KMS-11 (cell line): ENCODE measurements around the gene TDG.

ENCODE experiments used
- H2AFZ ChIP-seq: fragments of 200-600 bp; sonication (generic); 2 replicates; pipeline ENCODE4 v1.6.1; 2016; ENCODE audit warnings: antibody characterized with exemption, mixed run types, low read depth
- H3K27ac ChIP-seq: fragments of 200-600 bp; sonication (generic); 2 replicates; pipeline ENCODE4 v1.6.1; 2016; ENCODE audit warnings: mild to moderate bottlenecking, mixed run types
- H3K27me3 ChIP-seq: fragments of 200-600 bp; sonication (generic); 2 replicates; pipeline ENCODE4 v1.6.1; 2017; ENCODE audit warnings: mild to moderate bottlenecking, low read depth, mixed run types, moderate library complexity; ENCODE audit not compliant: insufficient read depth
- H3K36me3 ChIP-seq: fragments of 200-600 bp; sonication (generic); 2 replicates; pipeline ENCODE4 v1.6.1; 2017; ENCODE audit warnings: mild to moderate bottlenecking, mixed run types; ENCODE audit not compliant: insufficient read depth
- H3K4me1 ChIP-seq: fragments of 200-600 bp; sonication (generic); 2 replicates; pipeline ENCODE4 v1.6.1; 2016; ENCODE audit warnings: mild to moderate bottlenecking, low read depth, mixed run types; ENCODE audit not compliant: poor library complexity, severe bottlenecking
- H3K4me2 ChIP-seq: fragments of 200-600 bp; sonication (generic); 2 replicates; pipeline ENCODE4 v1.7.0; 2016; ENCODE audit warnings: mild to moderate bottlenecking, mixed run types
- H3K4me3 ChIP-seq: fragments of 200-600 bp; sonication (generic); IDR thresholded peaks from 2 replicates; pipeline ENCODE4 v1.6.1; 2017; ENCODE audit warnings: low read depth, low read length, mixed read lengths; ENCODE audit not compliant: insufficient read depth
- H3K79me2 ChIP-seq: fragments of 200-600 bp; sonication (generic); 2 replicates; pipeline ENCODE4 v1.6.1; 2016; ENCODE audit warnings: low read depth, mixed run types; ENCODE audit not compliant: insufficient read depth
- H3K9ac ChIP-seq: fragments of 200-600 bp; sonication (generic); 2 replicates; pipeline ENCODE4 v1.6.1; 2016; ENCODE audit warnings: mild to moderate bottlenecking, mixed run types
- H4K20me1 ChIP-seq: fragments of 200-600 bp; sonication (generic); 2 replicates; pipeline ENCODE4 v1.6.1; 2016; ENCODE audit warnings: mild to moderate bottlenecking, mixed run types; ENCODE audit not compliant: insufficient read depth
- TF ChIP-seq, protein P1 (sequence below): fragments of 200-600 bp; sonication (generic); conservative IDR thresholded peaks from 2 replicates; pipeline ENCODE4 v1.6.1; 2017; ENCODE audit warnings: low read depth, mild to moderate bottlenecking, antibody characterized with exemption, low read length, moderate library complexity, mixed read lengths

Gene TDG

DNA sequence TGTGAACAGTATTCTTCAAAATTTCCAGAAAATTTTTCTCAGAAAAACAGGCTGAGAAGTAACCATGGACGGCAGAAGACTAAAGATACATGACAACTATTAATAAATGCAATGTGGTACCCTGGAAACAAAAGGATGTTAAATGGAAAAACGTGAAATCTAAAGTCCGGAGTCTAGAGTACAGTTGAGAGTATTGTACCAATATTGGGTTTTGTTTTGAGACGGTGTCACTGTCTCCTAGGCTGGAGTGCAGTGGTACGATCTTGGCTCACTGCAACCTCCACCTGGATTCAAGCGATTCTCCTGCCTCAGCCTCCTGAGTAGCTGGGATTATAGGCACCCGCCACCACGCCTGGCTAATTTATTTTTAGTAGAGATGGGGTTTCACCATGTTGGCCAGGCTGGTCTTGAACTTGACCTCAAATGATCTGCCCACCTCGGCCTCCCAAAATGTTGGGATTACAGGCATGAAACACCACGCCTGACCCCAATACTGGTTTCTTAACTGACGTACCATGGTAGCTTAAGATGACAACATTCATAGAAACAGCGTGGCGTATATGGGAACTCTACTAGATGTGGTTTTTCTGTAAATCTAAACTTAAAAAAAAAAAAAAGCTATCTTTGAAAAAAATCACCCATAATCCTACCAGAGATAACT lies 16.8 kb upstream of the TDG start:
- H3K4me2 ChIP-seq: no peak overlapping the region
- H3K27ac ChIP-seq: no peak overlapping the region
- H3K36me3 ChIP-seq: peaks cover 27% of the 10 kb centered on the region; the same call in 1 of the 2 replicates
- H4K20me1 ChIP-seq: 0 out of 2 replicates have a peak, but pooled peaks cover 6% of the 10 kb centered on the region
- H3K9ac ChIP-seq: no peak overlapping the region
- no peak overlapping the region for H2AFZ ChIP-seq
- H3K79me2 ChIP-seq: peaks cover 5% of the 10 kb centered on the region; the same call in 1 of the 2 replicates
- TF ChIP-seq, protein P1, sequence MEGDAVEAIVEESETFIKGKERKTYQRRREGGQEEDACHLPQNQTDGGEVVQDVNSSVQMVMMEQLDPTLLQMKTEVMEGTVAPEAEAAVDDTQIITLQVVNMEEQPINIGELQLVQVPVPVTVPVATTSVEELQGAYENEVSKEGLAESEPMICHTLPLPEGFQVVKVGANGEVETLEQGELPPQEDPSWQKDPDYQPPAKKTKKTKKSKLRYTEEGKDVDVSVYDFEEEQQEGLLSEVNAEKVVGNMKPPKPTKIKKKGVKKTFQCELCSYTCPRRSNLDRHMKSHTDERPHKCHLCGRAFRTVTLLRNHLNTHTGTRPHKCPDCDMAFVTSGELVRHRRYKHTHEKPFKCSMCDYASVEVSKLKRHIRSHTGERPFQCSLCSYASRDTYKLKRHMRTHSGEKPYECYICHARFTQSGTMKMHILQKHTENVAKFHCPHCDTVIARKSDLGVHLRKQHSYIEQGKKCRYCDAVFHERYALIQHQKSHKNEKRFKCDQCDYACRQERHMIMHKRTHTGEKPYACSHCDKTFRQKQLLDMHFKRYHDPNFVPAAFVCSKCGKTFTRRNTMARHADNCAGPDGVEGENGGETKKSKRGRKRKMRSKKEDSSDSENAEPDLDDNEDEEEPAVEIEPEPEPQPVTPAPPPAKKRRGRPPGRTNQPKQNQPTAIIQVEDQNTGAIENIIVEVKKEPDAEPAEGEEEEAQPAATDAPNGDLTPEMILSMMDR: no peak
- H3K4me1 ChIP-seq: no peaks in the 10 kb centered on the region
- no peak overlapping the region for H3K4me3 ChIP-seq
- no peaks in the 10 kb centered on the region for H3K27me3 ChIP-seq

DNA sequence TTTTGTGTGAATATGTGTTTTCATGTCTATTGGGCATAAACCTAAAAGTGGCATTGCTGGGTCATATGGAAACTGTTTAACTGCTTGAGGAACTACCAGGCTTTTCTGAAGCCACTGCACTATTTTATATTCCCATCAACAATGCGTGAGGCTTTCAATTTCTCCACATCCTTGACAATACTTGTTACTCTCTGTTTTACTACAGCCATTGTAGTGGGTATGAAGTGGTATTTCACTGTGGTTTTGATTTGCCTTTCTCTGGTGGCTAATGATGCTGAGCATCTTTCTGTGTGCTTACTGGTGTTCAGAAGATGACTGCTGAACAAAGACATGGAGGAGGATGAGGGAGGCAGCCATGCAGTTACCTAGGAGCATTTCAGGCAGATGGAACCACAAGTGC lies 13.2 kb upstream of the TDG start:
- no peaks in the 10 kb centered on the region for H3K27me3 ChIP-seq
- 0 out of 2 replicates have a peak, but pooled peaks cover 6% of the 10 kb centered on the region for H4K20me1 ChIP-seq
- H3K9ac ChIP-seq: no peak overlapping the region
- peak overlapping the region; percentile 5; the same call in 1 of the 2 replicates for H3K27ac ChIP-seq
- peaks cover 6% of the 10 kb centered on the region; the same call in 1 of the 2 replicates for H3K36me3 ChIP-seq
- H3K4me2 ChIP-seq: no peak overlapping the region
- no peak overlapping the region for H3K4me3 ChIP-seq
- no peak overlapping the region for H2AFZ ChIP-seq
- peaks cover 4% of the 10 kb centered on the region for H3K4me1 ChIP-seq
- TF ChIP-seq, protein P1: no peak
- H3K79me2 ChIP-seq: peaks cover 5% of the 10 kb centered on the region; the same call in 1 of the 2 replicates

DNA sequence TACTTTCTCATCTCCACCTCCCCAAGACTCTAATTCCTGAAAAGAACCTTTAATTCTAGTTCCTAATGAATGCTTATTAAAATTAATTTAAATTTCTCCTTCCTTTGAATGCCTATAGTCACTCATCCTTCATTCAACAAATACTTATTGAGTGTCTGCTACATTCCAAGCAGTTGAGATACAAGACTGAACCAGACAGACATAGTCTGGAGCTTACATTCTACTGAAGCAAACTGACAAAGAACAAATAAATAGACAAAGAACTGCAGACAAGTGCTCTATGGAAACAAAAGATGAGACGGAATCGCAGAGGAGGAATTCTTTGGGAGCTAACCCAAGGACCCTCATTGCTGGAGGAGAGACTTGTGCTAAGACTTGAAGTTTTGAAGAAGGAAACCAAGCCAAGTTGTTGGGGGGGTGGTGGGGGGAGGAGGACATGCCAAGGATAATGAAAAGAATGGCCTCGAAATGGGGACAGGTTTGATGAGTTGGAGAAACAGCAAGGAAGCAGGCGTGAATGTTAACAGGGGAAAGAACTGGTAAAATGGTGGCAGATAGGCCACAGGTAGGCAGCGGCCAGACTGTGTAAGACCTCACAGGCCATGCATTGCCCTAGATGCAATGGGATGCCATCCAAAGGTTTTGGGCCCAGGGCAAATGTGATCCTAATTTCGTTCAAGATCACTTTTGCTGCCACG lies 9.7 kb upstream of the TDG start:
- Histone ChIP-seq H2AFZ (peak overlapping the region; percentile 63; the same call in 1 of the 2 replicates), H4K20me1 (0 out of 2 replicates have a peak, but pooled peaks cover 4% of the 10 kb centered on the region), H3K9ac (peak overlapping the region; percentile 71; the same call in 1 of the 2 replicates), H3K4me2 (peak overlapping the region; percentile 25; the same call in 1 of the 2 replicates), H3K36me3 (peaks cover 1% of the 10 kb centered on the region; the same call in 1 of the 2 replicates), H3K4me1 (peaks cover 6% of the 10 kb centered on the region), H3K27ac (peak overlapping the region; percentile 51), H3K27me3 (no peaks in the 10 kb centered on the region), H3K4me3 (no peak overlapping the region), H3K79me2 (peaks cover 5% of the 10 kb centered on the region; the same call in 1 of the 2 replicates)
- TF ChIP-seq, protein P1: no peak

DNA sequence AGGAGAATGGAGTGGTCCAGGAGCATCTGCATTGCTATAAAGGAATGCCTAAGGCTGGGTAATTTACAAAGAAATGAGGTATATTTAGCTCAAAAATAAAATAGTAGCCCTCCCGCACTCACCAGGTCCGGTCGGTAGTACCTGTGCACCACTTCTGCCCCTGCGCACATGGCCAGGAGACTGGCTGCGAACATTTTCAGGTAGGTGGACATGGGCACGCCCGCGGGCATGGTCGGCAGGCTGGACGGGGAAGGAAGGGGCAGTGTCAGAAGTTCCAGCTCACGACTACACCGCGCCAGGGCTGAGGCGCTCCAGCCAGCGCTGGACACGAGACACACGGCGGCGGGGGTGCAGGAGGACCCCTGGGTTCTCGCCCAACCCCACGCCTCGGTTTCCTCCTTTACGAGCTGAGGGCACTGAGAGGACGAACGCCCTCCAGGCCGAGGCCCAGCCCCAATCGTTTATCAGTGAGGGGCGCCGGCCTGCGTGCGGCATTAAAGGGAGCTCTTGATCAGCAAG lies 9.1 kb upstream of the TDG start:
- H3K9ac ChIP-seq: peak overlapping the region; percentile 71
- no peak overlapping the region for H3K4me3 ChIP-seq
- H3K4me2 ChIP-seq: peak overlapping the region; percentile 25; the same call in 1 of the 2 replicates
- no peaks in the 10 kb centered on the region for H4K20me1 ChIP-seq
- H3K27me3 ChIP-seq: no peaks in the 10 kb centered on the region
- peak overlapping the region; percentile 51 for H3K27ac ChIP-seq
- peak overlapping the region; percentile 63 for H2AFZ ChIP-seq
- peaks cover 5% of the 10 kb centered on the region; the same call in 1 of the 2 replicates for H3K79me2 ChIP-seq
- H3K36me3 ChIP-seq: no peaks in the 10 kb centered on the region
- TF ChIP-seq, protein P1: no peak
- peaks cover 6% of the 10 kb centered on the region for H3K4me1 ChIP-seq
